ENCODE results near the gene MPPED1.

MPPED1 gene

GRCh38 chr22:43432883-43433415, 21.1 kb downstream of the MPPED1 start:
- no peak for FAIRE-seq

- FAIRE-seq = no peak
Observed at GRCh38 chr22:43433451-43434274, 21.8 kb downstream of the MPPED1 start.

GRCh38 chr22:43434275-43434927, 22.6 kb downstream of the MPPED1 start:
- no peak for FAIRE-seq

GRCh38 chr22:43434928-43435311, 23.1 kb downstream of the MPPED1 start:
- FAIRE-seq = no peak

- FAIRE-seq = no peak
Observed at GRCh38 chr22:43435851-43436811, 24.3 kb downstream of the MPPED1 start.

GRCh38 chr22:43436868-43437267, 25.1 kb downstream of the MPPED1 start:
- FAIRE-seq = no peak

- no peak for FAIRE-seq
Observed at GRCh38 chr22:43437871-43438475, 26.2 kb downstream of the MPPED1 start.

- no peak for FAIRE-seq
Observed at GRCh38 chr22:43438666-43439347, 27.0 kb downstream of the MPPED1 start.

GRCh38 chr22:43439368-43440103, 27.7 kb downstream of the MPPED1 start:
- FAIRE-seq = no peak

- no peak for FAIRE-seq
Observed at GRCh38 chr22:43440104-43440387, 28.2 kb downstream of the MPPED1 start.

- no peak for FAIRE-seq
Observed at GRCh38 chr22:43440556-43440955, 28.7 kb downstream of the MPPED1 start.

- no peak for FAIRE-seq
Observed at GRCh38 chr22:43441216-43441615, 29.4 kb downstream of the MPPED1 start.

- no peak for FAIRE-seq
Observed at GRCh38 chr22:43441751-43442150, 29.9 kb downstream of the MPPED1 start.

- FAIRE-seq = no peak
Observed at GRCh38 chr22:43442386-43443151, 30.8 kb downstream of the MPPED1 start.

GRCh38 chr22:43443152-43443471, 31.3 kb downstream of the MPPED1 start:
- FAIRE-seq = no peak

- no peak for FAIRE-seq
Observed at GRCh38 chr22:43446037-43446803, 34.4 kb downstream of the MPPED1 start.

- no peak for FAIRE-seq
Observed at GRCh38 chr22:43446916-43447315, 35.1 kb downstream of the MPPED1 start.

- no peak for FAIRE-seq
Observed at GRCh38 chr22:43447380-43447779, 35.6 kb downstream of the MPPED1 start.

- no peak for FAIRE-seq
Observed at GRCh38 chr22:43448048-43448447, 36.2 kb downstream of the MPPED1 start.
